Ascending aorta (tissue), 2 donors: ENCODE measurements around the gene TDRD9. TPM values are rescaled to one million over a fixed set of nuclear protein-coding genes. Genes with fewer than 3 reads are reported as not detected.

ENCODE experiments used
- DNase-seq, 2 donors: peaks; one replicate each; pipeline ENCODE4 v3.0.0-alpha.2; 2019; ENCODE audit warnings: low spot score in 2 of 2
- H3K27ac ChIP-seq, 2 donors: fragments of 200-600 bp; sonication (generic); one replicate each; pipeline ENCODE4 v1.5.1; 2016 to 2017; ENCODE audit warnings: mild to moderate bottlenecking in 1 of 2
- H3K27me3 ChIP-seq: fragments of 200-600 bp; sonication (generic); one replicate; pipeline ENCODE4 v1.5.1; 2017
- H3K36me3 ChIP-seq, 2 donors: fragments of 200-600 bp; sonication (generic); one replicate each; pipeline ENCODE4 v1.5.1; 2016
- H3K4me1 ChIP-seq, 2 donors: fragments of 200-600 bp; sonication (generic); one replicate each; pipeline ENCODE4 v1.5.1; 2016 to 2017; ENCODE audit warnings: mild to moderate bottlenecking in 1 of 2
- H3K4me3 ChIP-seq, 2 donors: fragments of 200-600 bp; sonication (generic); one replicate each; pipeline ENCODE4 v1.5.1; 2016 to 2017; ENCODE audit warnings: mild to moderate bottlenecking in 1 of 2
- H3K9me3 ChIP-seq, 2 donors: fragments of 200-600 bp; sonication (generic); one replicate each; pipeline ENCODE4 v1.5.1; 2016
- intact Hi-C: fragments of 100-400 bp; cut with DNase I; formaldehyde crosslinking; loops from one replicate; pipeline ENCODE4 v1.15.1; 2023
- total RNA-seq: library from RNA; depleted of rRNA; stranded (reverse); fragments of >200 nt; gene quantifications from one replicate; pipeline ENCODE4 v1.1.0, GENCODE V29; 2016
- TF ChIP-seq, protein P1 (sequence below), 3 experiments: fragments of 200-600 bp in 2 of 3; fragments of 450-650 bp in 1 of 3; sonication (generic) in 2 of 3; IDR thresholded peaks; one replicate each; pipeline ENCODE4 v1.5.1; 2016 to 2019; ENCODE audit warnings: antibody characterized with exemption in 3 of 3, mild to moderate bottlenecking in 1 of 3, moderate library complexity in 1 of 3

TDRD9 gene
- total RNA-seq, 1 donor from 2014 or later, result 1.4 TPM

DNA sequence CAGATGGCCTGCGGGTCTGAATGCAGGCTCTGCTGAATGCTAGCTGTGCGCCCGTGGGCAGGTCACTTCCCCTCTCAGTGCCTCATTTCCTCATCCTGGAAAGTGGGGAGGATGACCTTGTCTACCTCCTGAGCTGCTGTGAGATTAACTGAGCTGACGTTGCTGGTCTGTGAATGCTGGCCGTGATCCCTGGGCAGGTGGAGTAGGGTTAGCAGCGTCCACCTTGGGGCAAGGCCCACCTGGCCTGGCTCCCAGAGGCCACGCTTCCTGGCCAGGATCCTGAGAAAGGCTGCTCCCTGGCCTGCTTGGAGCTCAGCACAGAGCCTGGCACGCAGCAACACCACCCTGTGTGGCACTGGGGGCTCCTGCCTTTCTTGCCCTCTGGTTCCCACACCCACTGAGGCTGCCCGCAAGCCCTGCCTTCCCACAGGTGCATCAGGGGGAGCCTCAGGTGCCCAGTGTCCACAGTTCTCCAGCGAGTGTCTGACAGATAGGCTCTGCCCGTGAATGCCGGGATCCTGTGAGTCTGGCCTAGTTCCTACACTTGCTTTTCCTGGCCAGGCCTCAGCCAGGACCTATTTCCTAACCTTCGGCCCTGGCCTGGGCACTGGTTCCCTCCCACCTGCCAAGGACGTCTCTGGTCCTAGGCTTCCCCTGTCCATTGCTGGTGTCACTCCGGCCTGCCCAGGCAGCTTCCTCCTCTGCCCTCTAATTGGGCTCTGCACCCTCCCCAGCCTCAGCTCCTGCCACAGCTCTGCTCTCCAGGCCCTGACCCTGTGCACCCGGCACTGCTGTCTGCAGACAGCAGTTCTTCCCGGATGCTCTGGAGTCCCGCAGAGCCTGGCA, 37.2 kb upstream of the TDRD9 start:
- TF ChIP-seq, protein P1, sequence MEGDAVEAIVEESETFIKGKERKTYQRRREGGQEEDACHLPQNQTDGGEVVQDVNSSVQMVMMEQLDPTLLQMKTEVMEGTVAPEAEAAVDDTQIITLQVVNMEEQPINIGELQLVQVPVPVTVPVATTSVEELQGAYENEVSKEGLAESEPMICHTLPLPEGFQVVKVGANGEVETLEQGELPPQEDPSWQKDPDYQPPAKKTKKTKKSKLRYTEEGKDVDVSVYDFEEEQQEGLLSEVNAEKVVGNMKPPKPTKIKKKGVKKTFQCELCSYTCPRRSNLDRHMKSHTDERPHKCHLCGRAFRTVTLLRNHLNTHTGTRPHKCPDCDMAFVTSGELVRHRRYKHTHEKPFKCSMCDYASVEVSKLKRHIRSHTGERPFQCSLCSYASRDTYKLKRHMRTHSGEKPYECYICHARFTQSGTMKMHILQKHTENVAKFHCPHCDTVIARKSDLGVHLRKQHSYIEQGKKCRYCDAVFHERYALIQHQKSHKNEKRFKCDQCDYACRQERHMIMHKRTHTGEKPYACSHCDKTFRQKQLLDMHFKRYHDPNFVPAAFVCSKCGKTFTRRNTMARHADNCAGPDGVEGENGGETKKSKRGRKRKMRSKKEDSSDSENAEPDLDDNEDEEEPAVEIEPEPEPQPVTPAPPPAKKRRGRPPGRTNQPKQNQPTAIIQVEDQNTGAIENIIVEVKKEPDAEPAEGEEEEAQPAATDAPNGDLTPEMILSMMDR (IDR thresholded peaks at IDR 0.05), result no peak
- Histone ChIP-seq H3K4me3 (no peak overlapping the region), H3K36me3 (no peaks in the 10 kb centered on the region), H3K9me3 (no peaks in the 10 kb centered on the region), H3K27me3 (no peaks in the 10 kb centered on the region), H3K4me1 (no peaks in the 10 kb centered on the region), H3K27ac (no peak overlapping the region)
- intact Hi-C loops, result no loop called here
- no peak for DNase-seq

DNA sequence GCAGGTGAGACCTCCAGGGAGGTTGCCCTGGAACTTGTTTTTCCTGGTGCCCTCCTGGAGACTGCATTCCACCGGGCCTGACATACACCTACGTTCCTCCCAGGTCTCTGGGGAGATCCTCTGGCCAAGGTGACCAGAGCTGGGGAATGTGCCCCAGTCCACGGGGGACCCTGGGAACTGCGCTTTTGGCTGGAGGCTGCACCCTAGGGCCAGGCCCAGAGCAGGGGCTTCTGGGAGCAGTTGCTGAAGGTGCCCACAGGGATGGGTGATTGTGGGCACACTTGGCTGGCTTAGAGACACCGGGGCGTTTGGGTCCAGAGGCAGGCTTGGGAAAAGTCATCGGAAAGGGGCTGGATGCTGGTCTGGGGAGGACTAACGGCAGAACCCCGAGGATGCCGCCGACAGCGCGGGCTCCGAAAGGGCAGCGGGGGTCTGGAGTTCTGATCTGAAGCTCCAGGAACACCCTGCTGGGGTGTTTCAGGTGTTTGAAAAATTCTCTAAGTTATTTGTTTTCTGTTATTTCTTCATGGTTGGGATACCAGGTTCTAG, 36.5 kb upstream of the TDRD9 start:
- Histone ChIP-seq H3K27ac (no peak overlapping the region), H3K36me3 (no peaks in the 10 kb centered on the region), H3K4me3 (no peak overlapping the region), H3K27me3 (no peaks in the 10 kb centered on the region), H3K9me3 (no peaks in the 10 kb centered on the region), H3K4me1 (no peaks in the 10 kb centered on the region)
- intact Hi-C loops, result no loop called here
- TF ChIP-seq, protein P1 (IDR thresholded peaks at IDR 0.05), result no peak
- DNase-seq, result no peak

GRCh38 chr14:103892247-103892646, 36.0 kb upstream of the TDRD9 start:
- Histone ChIP-seq H3K4me1 (no peaks in the 10 kb centered on the region), H3K9me3 (no peaks in the 10 kb centered on the region), H3K27me3 (no peaks in the 10 kb centered on the region), H3K36me3 (no peaks in the 10 kb centered on the region), H3K4me3 (no peak overlapping the region), H3K27ac (no peak overlapping the region)
- TF ChIP-seq, protein P1 (IDR thresholded peaks at IDR 0.05), result no peak
- DNase-seq, result no peak
- intact Hi-C loops, result no loop called here

DNA sequence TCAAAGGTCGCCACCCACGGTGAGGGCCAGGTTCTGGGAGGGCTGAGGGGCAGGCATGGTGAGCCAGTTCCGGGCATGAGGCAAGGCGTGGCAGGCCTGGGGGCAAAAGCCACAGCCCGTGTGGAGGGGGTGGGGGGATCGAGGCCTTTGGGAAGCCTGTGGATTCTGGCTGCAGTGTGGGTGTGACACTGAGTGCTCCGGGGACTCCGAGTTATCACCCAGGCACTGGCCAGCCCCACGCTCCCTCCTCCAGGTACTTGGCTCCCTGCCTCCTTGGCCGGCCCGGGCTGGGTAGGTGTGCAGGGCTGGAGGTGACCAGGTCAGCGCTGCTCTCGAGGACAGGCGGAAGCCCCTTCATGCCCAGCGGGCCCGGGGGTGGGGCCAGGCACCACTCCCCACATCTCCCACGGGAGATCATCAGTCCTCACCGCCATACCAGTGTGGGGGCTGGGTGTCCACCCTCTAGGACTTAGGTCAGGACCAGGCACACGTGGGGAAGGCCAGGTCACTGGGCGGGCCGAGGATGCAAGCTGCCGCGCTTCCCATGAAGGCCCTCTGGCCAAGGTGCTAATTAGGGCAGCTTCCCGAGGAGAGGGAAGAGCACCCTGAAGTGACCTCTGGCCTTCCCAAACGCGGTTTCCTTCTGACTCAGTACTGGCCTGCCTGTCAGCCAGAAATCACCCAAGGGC, 34.1 kb upstream of the TDRD9 start:
- Histone ChIP-seq H3K27me3 (no peaks in the 10 kb centered on the region), H3K27ac (no peak overlapping the region), H3K4me3 (no peak overlapping the region), H3K4me1 (no peaks in the 10 kb centered on the region), H3K36me3 (no peaks in the 10 kb centered on the region), H3K9me3 (no peaks in the 10 kb centered on the region)
- TF ChIP-seq, protein P1 (IDR thresholded peaks at IDR 0.05), result no peak
- intact Hi-C loops, result no loop called here
- DNase-seq, result no peak

GRCh38 chr14:103894723-103895059, 33.6 kb upstream of the TDRD9 start:
- TF ChIP-seq, protein P1 (IDR thresholded peaks at IDR 0.05), result no peak
- DNase-seq, result no peak
- Histone ChIP-seq H3K9me3 (no peaks in the 10 kb centered on the region), H3K4me1 (no peaks in the 10 kb centered on the region), H3K27ac (no peak overlapping the region), H3K36me3 (no peaks in the 10 kb centered on the region), H3K4me3 (no peak overlapping the region), H3K27me3 (no peaks in the 10 kb centered on the region)
- intact Hi-C loops, result no loop called here
